ENCODE measurements around the gene YARS1.

YARS1 gene

GRCh38 chr1:32761253-32761877 lies 55.8 kb downstream of the YARS1 start:
- DNase-seq: peak; percentile 38

DNA sequence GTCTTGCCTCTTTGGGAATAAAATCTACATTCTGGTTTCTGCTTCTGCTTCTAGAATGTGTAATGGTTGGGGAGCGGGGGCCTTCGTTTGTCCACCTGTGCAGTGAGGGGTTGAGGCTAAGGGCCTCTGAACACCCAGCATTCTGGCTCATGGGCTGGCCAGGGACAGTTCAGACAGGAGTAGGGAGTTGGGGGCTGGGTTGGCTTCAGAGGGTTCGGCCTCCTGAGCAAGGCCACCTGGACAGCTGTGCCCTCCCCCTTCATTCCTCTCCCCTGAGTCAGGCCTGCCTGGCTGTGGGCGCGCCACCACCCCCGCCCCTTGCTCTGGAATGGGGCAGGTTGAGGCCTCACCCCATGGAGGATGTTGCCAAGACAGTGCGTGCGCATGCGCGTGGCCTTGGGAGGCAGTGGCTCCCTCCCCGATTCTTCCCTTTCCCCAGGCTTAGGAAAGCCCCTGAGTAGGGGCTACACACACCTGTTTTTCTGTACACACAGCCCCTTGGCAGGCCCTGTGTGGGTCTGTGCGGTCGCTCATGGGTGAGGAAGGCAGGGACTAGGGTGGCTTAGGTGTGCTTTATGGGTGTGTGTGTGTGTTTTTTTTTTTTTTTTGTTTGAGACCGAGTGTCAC lies 57.0 kb downstream of the YARS1 start:
- no peak for DNase-seq

GRCh38 chr1:32759521-32759981 lies 57.6 kb downstream of the YARS1 start:
- DNase-seq: no peak

GRCh38 chr1:32758795-32759430 lies 58.2 kb downstream of the YARS1 start:
- DNase-seq: no peak

DNA sequence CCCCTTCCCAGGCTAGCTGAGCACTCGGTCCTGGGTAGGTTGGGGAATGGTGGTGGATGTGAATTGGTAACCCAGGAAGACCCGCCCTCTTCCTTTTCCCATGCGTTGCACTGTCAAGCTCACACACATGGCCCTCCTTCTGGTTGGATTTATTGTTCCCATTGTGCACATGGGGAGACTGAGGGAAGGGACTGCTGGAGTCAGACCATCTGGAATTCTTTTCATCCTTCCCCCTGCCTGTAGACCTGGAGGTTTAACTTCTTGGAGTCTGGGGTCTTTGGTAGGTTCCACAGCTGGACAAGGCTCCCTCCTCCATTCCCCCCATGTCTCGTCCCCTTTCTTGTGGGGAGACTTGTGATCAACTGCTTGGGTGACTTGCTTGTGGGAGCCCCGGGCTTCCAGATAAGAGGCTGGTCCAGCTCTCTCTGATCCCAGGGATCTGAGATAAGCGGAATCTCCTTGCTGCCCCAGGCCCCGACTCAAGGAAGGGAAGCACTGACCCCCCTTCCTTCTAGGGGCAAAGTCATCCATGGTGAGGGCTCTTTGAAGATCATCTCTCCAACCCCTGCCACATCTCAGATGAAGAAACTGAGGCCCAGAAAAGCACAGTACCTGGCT lies 58.9 kb downstream of the YARS1 start:
- no peak for DNase-seq

- no peak for DNase-seq
Measured at GRCh38 chr1:32757213-32757895, 59.8 kb downstream of the YARS1 start.

GRCh38 chr1:32755810-32756159 lies 61.4 kb downstream of the YARS1 start:
- no peak for DNase-seq

- DNase-seq: no peak
Measured at GRCh38 chr1:32755098-32755809, 61.9 kb downstream of the YARS1 start.

DNA sequence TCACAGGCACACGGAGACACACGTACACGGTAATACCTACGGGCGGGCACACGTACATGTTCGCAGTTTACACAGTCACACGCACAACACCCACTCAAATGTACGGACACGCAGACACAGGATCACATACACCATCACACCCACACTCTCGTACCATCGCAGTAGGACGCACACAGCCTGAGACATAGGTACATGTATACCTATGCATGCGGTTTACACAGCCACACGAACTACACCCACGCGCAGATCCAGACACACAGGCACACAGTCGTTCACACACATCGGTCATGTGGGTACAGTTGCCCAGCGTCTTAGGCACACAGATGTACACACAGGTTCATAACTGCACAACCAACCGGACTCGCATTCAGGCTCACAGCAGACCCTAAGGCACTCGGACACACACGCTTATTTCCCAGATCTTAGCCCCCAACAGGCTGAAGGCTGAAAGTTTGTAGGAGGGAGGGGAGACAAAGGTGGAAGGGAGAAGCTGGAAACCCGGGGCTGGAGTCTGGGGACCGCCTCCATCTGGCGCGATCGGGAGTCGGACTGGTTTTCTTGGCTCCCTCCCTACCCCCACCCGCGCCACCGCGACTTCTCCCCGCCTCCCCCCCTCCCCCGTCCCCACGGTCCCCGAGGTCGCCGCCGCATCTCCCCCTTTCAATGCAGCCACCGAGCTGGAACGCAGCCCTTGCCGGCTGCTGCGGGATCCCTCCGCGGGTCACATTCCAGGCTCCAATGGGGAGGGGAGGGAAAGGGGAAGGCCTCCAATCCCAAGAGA lies 62.7 kb downstream of the YARS1 start:
- peak; percentile 42 for DNase-seq

- peak; percentile 70 for DNase-seq
Measured at GRCh38 chr1:32753532-32754316, 63.4 kb downstream of the YARS1 start.

GRCh38 chr1:32749771-32750170 lies 67.4 kb downstream of the YARS1 start:
- no peak for DNase-seq

DNA sequence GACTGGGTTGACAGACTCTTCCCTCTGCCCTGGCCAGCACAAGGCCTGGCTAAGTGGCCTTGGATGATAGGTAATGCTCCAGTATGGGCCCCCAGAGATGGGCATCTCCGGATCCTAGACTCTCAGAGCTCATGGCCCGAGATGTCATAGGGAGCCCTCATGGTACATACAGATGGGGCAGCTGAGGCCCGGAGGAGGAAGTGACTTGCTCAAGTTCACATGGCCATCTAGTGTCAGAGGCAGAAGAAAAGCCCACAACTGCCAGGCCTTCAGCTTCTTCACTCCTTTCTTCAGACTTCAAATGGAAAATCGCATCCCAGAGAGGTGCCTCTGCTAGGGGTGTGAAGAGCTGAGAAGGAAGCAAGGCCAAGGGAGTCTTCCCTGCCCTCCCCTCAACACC lies 67.8 kb downstream of the YARS1 start:
- no peak for DNase-seq

DNA sequence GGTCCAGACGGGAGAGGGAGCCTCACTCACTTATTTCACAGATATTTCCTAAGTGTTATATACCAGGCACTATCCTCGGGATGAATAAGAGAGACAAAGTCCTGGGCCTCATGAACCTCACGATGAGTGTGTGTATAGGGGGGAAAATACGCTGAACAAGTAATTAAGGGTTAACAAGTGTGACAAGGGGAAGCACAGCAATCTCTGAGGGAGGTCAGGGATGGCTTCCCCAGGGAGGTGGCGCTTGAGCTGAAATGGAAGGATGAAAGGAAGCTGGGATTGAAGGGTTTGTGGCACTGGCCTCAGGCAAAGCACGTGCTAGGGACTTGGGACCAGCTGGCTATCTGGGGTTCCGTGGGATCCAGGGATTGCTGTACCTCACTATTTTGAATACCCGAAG lies 68.2 kb downstream of the YARS1 start:
- no peak for DNase-seq

DNA sequence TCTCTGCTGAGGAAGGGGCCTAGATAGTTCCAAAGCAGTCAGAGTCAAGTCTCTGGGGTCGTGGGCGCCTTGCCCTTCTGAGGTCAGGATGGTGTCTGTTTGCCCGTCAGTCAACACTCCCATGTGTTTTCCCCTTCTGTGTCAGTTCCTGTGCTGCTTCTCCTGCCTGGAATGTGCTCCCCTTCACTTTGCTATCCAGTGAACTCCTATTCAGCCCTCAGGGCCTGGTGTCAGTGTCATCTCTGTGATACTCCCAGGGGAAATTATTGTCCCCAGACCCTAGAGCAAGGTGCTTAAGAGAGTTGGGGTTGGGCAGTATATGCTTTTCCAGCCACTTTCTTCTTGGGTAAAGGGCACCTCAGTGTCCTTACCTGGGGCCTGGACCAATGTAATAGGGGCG lies 68.8 kb downstream of the YARS1 start:
- no peak for DNase-seq

GRCh38 chr1:32746130-32746529 lies 71.0 kb downstream of the YARS1 start:
- no peak for DNase-seq

DNA sequence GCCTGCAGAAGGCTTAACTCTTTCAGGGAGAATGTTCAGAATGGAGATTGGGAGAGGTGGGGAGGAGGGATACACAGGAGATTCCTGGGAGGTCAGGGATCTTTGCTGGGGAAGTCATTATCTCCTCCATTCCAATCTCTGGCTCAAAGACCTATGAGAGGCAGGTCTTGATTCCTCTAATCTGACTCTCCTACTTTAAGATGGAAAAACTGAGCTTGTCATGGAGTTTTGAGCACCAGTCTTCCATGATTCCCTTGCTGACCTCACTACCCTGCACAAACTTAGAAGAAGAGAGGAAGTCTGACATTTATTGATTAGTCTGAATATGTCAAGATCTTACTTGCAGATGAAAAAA lies 73.1 kb downstream of the YARS1 start:
- DNase-seq: no peak

- no peak for DNase-seq
Measured at GRCh38 chr1:32743380-32744070, 73.6 kb downstream of the YARS1 start.

- DNase-seq: no peak
Measured at GRCh38 chr1:32742956-32743355, 74.2 kb downstream of the YARS1 start.

GRCh38 chr1:32742199-32742947 lies 74.8 kb downstream of the YARS1 start:
- no peak for DNase-seq

All from stimulated activated CD4-positive, alpha-beta T cell treated with anti-CD3 and anti-CD28 coated beads, Interleukin-4, amount 100 ng/mL, for 1 hour (primary cell).